ENCODE measurements around the gene NAB1. TPM values are rescaled to one million over a fixed set of nuclear protein-coding genes. Genes with fewer than 3 reads are reported as not detected.

Gene NAB1
- total RNA-seq, 1 donor from 2014 or later: 44.9 TPM

DNA sequence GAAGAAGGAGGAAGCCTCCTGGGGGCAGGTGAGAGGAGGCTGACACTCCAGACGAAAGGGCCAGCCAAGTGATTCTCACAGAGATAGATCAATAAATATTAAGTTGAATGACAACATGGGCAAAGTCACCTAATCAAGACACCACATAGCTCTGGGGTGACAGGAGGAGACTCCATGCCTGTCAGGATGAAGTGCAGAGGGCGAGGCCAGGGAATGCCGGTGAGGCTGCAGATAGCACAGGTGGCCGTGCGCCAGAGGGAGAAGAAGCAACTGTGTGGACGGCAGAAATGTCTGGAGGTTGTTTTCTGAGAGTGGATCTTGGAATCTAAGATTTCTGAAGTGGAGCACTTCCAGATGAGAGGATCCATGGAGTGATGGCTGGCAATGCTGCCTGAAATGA, 71.4 kb downstream of the NAB1 start:
- H3K4me1 Mint-ChIP-seq (ENCODE audit: unreplicated experiment): peaks cover 16% of the 10 kb centered on the region
- peaks cover 5% of the 10 kb centered on the region for H3K27me3 Mint-ChIP-seq (ENCODE audit: unreplicated experiment)
- H3K9me3 Mint-ChIP-seq (ENCODE audit: unreplicated experiment): no peaks in the 10 kb centered on the region
- H3K36me3 Mint-ChIP-seq (ENCODE audit: low read depth, unreplicated experiment): no peaks in the 10 kb centered on the region
- no peak for DNase-seq (ENCODE audit: low spot score)
- H3K27ac Mint-ChIP-seq (ENCODE audit: unreplicated experiment): no peak overlapping the region
- TF ChIP-seq, protein P1, sequence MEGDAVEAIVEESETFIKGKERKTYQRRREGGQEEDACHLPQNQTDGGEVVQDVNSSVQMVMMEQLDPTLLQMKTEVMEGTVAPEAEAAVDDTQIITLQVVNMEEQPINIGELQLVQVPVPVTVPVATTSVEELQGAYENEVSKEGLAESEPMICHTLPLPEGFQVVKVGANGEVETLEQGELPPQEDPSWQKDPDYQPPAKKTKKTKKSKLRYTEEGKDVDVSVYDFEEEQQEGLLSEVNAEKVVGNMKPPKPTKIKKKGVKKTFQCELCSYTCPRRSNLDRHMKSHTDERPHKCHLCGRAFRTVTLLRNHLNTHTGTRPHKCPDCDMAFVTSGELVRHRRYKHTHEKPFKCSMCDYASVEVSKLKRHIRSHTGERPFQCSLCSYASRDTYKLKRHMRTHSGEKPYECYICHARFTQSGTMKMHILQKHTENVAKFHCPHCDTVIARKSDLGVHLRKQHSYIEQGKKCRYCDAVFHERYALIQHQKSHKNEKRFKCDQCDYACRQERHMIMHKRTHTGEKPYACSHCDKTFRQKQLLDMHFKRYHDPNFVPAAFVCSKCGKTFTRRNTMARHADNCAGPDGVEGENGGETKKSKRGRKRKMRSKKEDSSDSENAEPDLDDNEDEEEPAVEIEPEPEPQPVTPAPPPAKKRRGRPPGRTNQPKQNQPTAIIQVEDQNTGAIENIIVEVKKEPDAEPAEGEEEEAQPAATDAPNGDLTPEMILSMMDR (IDR thresholded peaks at IDR 0.05; ENCODE audit: unreplicated experiment): no peak
- no peak overlapping the region for H3K4me3 Mint-ChIP-seq (ENCODE audit: unreplicated experiment)

DNA sequence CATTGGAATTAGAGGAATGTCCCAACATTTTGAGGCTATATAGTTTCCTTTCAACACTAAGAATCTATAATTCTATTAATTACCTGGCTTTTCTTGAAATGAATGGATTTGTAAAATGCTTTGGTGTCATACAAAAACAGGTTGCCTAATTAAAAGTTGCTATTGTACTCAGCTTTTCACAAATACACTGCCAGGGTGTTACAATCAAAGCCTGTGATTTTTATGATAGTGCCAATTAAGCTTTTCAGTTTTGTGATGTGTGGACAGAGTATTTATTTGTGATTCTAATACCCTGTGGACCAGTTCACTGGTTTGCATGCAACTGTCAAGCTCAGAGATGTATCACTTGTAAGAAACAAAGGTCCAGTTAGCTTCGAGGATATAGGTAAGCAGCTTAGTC, 71.8 kb downstream of the NAB1 start:
- TF ChIP-seq, protein P1 (IDR thresholded peaks at IDR 0.05; ENCODE audit: unreplicated experiment): no peak
- Mint-ChIP-seq H3K27me3 (ENCODE audit: unreplicated experiment) (peaks cover 5% of the 10 kb centered on the region), H3K4me1 (ENCODE audit: unreplicated experiment) (peaks cover 16% of the 10 kb centered on the region), H3K4me3 (ENCODE audit: unreplicated experiment) (no peak overlapping the region), H3K36me3 (ENCODE audit: low read depth, unreplicated experiment) (no peaks in the 10 kb centered on the region), H3K9me3 (ENCODE audit: unreplicated experiment) (no peaks in the 10 kb centered on the region), H3K27ac (ENCODE audit: unreplicated experiment) (no peak overlapping the region)
- no peak for DNase-seq (ENCODE audit: low spot score)

DNA sequence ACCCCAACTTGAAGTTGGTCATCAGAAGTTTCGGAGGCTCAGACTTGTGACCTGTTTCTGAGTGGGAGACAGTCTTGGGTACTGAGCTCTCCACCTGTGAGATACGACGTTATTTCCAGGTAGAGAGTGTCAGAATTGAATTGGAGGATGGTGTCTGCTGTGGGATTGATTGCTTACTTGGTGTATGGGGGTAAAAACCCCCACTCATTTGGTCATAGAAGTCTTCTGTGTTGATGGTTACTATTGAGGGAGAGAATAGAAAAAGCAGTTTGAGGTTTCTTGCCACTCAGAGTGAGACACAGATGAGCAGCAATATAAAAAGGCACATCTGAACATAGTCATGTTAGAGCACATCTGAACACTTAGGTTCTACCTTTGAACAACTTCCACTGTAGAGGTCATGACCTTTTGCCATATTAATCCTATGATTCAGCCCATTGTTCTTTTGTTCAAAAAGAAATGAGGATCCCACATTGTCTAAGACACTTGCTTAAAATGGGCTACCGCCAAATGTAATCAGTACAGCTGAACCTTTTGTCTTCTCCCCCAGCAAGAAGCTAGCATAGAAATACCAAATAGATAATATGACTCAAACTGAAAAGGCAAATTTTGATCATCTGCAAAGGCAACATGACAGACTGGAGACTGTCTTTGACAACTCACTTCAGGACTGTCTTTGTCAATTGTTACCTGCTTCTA, 73.3 kb downstream of the NAB1 start:
- H3K27ac Mint-ChIP-seq (ENCODE audit: unreplicated experiment): no peak overlapping the region
- TF ChIP-seq, protein P1 (IDR thresholded peaks at IDR 0.05; ENCODE audit: unreplicated experiment): no peak
- no peaks in the 10 kb centered on the region for H3K9me3 Mint-ChIP-seq (ENCODE audit: unreplicated experiment)
- no peak overlapping the region for H3K4me3 Mint-ChIP-seq (ENCODE audit: unreplicated experiment)
- no peak for DNase-seq (ENCODE audit: low spot score)
- peaks cover 5% of the 10 kb centered on the region for H3K27me3 Mint-ChIP-seq (ENCODE audit: unreplicated experiment)
- H3K36me3 Mint-ChIP-seq (ENCODE audit: low read depth, unreplicated experiment): no peaks in the 10 kb centered on the region
- H3K4me1 Mint-ChIP-seq (ENCODE audit: unreplicated experiment): peaks cover 16% of the 10 kb centered on the region

DNA sequence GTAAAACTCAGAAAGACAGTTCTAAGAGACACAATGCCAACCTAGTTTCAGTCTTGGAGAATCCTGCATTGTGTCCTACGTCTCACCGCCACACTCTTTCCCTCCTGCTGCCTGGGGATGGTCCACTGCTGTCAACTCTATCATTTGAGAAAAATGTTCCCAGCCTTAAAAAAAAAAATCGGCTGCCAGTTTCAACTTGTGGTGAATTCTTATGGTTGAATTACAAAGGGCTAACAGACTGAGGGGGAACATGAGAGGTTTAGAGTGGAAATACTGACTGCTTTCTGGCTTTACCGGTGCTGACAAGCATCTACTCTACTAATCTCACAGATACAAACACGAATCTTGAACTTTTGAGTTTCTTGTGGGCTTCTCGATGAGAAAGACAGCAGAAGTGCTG, 74.0 kb downstream of the NAB1 start:
- H3K36me3 Mint-ChIP-seq (ENCODE audit: low read depth, unreplicated experiment): no peaks in the 10 kb centered on the region
- TF ChIP-seq, protein P1 (IDR thresholded peaks at IDR 0.05; ENCODE audit: unreplicated experiment): no peak
- H3K4me1 Mint-ChIP-seq (ENCODE audit: unreplicated experiment): peaks cover 16% of the 10 kb centered on the region
- H3K27me3 Mint-ChIP-seq (ENCODE audit: unreplicated experiment): peaks cover 5% of the 10 kb centered on the region
- DNase-seq (ENCODE audit: low spot score): no peak
- no peaks in the 10 kb centered on the region for H3K9me3 Mint-ChIP-seq (ENCODE audit: unreplicated experiment)
- no peak overlapping the region for H3K4me3 Mint-ChIP-seq (ENCODE audit: unreplicated experiment)
- H3K27ac Mint-ChIP-seq (ENCODE audit: unreplicated experiment): no peak overlapping the region

DNA sequence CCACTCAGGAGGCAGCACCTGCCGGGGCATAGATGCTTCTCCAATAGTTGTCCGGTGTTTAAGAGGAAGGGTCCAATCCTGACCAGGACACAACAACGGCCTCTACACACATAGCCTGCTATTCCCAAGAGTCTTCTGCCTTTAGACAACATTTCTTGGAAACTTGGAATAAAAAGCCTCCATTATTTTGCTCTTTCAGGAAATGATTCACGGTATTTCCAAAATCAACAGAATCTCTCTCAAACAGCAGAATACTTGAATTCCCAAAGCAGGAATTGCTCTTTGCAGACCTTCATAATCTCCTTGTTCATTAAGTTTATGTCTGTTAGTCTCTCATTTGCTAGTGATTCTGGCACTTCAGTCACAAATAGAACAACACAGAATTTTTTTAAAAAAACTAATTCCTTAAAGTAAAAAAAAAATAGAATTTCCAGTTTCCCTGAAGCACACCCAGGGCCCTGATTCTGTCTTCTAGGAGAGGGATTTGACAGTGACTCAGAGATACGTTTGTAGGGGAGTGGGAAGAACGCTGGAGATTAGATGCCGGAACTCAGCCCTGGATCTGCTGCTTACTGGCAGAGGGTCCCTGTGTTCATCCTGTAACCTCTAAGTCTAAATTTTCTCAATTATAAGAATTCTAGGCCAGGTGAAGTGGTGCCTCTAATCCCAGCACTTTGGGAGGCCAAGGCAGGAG, 74.7 kb downstream of the NAB1 start:
- TF ChIP-seq, protein P1 (IDR thresholded peaks at IDR 0.05; ENCODE audit: unreplicated experiment): no peak
- Mint-ChIP-seq H3K9me3 (ENCODE audit: unreplicated experiment) (no peaks in the 10 kb centered on the region), H3K36me3 (ENCODE audit: low read depth, unreplicated experiment) (no peaks in the 10 kb centered on the region), H3K27me3 (ENCODE audit: unreplicated experiment) (peaks cover 4% of the 10 kb centered on the region), H3K4me1 (ENCODE audit: unreplicated experiment) (peaks cover 12% of the 10 kb centered on the region), H3K4me3 (ENCODE audit: unreplicated experiment) (no peak overlapping the region), H3K27ac (ENCODE audit: unreplicated experiment) (no peak overlapping the region)
- no peak for DNase-seq (ENCODE audit: low spot score)

Measured in endothelial cell (in vitro differentiated cells).